Esophagus muscularis mucosa (tissue), 3 donors: Measurements from ENCODE around the gene UBE4B.

ENCODE experiments used
- CTCF ChIP-seq, 3 experiments: fragments of 200-600 bp in 2 of 3; fragments of 450-650 bp in 1 of 3; sonication (generic) in 2 of 3; IDR thresholded peaks; one replicate each; pipeline ENCODE4 v1.5.1; 2017 to 2019; ENCODE audit warnings: antibody characterized with exemption in 3 of 3, mild to moderate bottlenecking in 2 of 3, moderate library complexity in 1 of 3
- POLR2A ChIP-seq: fragments of 450-650 bp; IDR thresholded peaks from one replicate; pipeline ENCODE4 v1.6.1; 2017; ENCODE audit warnings: antibody characterized with exemption, moderate library complexity, mild to moderate bottlenecking, low read depth

- TF ChIP-seq CTCF (IDR thresholded peaks at IDR 0.05), result no peak
- TF ChIP-seq POLR2A, result no peak
Observed at GRCh38 chr1:10121688-10122087, 88.9 kb downstream of the UBE4B start.
